AG08395 (cell line): Measurements from ENCODE around the gene PBXIP1.
"Not testable (repeated sequence)": the region's sequence is repeated elsewhere in the genome, so short reads cannot be mapped to it uniquely, and the experiment has no call there.

ENCODE experiments used
- DNase-seq: peaks from one replicate; pipeline ENCODE4 v3.0.0; 2012; ENCODE audit warnings: mixed read lengths, low spot score

PBXIP1 gene

DNA sequence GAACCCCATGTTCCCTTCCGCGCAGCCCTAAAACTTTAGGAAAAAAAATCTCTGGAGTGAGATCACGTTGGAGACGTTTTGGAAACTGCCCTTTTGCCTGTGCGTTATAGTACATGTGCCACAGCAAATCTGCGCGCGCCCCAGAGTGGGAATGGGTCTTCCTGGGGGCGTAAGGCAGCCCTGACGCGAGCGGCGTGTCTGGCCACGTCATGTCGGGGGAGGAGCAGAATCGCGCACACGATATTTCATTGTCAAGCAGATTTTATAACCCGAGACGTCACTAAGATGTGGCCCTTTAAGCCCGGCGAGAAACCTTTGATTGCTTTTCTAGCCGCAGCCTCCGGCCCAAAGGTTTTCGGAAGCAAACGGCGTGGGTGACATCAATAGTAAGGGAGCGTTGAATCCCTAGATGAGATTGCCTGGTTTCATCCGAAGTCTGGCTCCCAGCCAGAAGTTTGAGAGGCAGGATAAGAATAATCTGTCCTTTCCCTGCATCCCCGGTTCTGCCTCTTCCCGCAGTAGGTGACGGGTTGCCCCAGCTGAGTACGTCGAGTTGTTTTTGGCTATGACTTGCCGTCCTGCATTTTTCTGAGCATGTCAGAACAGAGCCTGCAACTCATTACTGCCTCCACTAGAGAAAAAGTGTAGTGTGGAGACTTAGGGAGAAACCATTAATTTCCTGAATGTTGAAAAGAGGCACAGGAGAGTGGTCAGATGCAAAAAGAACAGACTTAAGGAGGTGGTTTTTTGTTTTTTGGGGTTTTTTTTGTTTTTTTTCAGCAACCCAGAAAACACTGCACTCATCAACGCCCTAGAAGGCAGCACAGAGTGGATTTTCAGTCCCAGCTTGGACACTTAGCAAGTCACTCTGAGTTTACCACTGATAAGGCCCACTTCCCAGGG lies 18.6 kb downstream of the PBXIP1 start:
- DNase-seq = peak; percentile 96

GRCh38 chr1:154936555-154937084 lies 19.3 kb downstream of the PBXIP1 start, which contains the start of gene PMVK:
Gene PMVK, minus strand, starts transcription at chr1:154936719. Its CDS starts 34 bp downstream, at chr1:154936685.
- DNase-seq = peak; percentile 98

DNA sequence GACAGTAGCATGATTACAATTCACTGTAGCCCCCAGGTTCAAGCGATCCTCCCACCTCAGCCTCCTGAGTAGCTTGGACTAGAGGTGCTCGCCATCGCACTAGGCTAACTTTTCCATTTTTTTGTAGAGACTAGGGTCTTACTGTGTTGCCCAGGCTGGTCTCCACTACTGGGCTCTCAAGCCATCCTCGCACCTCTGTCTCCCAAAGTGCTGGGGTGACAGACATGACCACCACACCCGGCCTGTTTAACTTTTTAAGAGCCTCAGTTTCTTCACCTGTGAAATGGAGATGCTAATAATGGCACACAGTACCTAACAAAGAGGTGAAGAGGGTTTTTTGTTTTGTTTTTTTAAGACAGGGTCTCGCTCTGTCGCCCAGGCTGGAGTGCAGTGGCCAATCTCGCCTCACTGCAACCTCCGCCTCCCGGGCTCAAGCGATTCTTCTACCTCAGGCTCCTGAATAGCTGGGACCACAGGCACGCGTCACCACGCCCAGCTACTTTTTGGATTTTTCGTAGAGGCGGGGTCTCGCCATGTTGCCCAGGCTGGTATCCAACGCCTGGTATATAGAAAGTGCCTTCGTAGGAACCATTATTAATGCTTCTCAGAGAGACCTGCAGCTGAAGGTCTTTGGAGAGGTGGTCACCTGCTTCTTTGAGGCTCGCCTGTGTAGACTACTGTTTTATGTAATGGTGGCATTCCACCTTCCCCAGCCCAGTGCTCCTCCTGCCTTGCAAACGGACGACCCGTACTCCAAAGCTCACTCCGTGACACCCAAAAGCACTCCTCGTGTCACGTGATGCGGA lies 19.9 kb downstream of the PBXIP1 start:
- DNase-seq = no peak

DNA sequence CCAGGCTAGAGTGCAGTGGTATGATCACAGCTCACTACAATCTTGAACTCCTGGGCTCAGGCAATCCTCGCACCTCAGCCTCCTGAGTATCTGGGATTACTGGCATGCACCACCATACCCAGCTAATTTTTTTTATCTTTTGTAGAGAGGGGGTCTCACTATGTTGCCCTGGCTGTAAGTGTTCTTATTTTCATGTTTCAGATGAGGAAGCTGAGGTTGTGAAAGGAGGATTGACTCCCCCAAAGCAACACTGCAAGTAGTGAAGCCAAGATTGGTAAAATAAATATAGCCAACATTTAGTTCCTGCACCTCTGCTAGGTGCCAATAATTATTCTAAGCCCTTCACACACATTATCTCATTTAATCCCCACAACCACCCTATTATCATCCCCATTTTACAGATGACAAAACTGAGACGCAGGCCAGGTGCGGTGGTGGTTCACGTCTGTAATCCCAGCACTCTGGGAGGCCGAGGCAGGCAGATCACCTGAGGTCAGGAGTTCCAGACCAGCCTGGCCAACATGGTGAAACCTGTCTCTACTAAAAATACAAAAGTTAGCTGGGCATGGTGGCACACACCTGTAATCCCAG lies 21.4 kb downstream of the PBXIP1 start:
- DNase-seq = no peak

DNA sequence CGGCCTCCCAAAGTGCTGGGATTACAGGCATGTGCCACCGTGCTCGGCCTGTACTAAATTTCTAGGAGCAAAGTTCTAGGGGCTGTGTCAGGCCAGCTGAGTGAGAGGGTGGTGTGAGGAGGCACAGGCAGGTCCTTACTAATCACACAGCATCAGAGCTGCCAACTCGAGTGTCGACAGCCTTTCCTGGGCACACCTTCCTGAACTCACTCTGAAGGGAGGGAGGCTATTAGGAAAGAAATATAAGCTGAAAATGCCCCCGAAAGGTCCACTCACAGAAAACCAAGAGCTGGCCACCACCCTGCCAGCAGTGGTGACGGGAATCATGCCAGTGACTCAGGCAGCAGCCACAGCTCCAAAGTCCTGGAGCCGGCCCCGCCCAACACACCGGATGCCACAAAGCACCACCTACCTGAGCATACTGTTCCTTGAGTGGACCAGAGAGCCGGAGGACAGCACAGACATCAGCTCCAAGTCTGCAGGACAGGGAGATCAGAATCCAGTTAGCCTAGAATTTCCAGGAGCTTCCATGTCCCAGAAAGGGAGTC lies 23.9 kb downstream of the PBXIP1 start:
- DNase-seq = no peak

DNA sequence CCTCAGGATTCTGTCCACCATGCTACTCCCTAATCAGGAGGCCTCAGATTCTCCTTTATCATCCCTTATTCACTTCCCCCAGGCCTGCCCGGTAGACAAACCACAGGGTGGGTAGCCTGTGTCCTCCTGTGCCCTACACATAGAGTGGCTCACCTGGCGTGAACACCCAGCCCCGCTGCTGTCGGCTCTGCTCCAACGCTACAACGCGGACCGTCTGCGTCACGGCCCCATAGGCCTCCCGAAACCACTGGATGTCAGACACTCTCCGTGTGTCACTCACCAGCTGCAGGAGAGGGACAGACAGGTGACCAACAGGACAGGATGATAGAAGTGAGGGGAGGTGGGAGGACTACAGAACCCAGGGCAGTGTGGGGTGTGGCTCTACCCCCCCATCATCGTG lies 29.7 kb downstream of the PBXIP1 start:
- DNase-seq = no peak

DNA sequence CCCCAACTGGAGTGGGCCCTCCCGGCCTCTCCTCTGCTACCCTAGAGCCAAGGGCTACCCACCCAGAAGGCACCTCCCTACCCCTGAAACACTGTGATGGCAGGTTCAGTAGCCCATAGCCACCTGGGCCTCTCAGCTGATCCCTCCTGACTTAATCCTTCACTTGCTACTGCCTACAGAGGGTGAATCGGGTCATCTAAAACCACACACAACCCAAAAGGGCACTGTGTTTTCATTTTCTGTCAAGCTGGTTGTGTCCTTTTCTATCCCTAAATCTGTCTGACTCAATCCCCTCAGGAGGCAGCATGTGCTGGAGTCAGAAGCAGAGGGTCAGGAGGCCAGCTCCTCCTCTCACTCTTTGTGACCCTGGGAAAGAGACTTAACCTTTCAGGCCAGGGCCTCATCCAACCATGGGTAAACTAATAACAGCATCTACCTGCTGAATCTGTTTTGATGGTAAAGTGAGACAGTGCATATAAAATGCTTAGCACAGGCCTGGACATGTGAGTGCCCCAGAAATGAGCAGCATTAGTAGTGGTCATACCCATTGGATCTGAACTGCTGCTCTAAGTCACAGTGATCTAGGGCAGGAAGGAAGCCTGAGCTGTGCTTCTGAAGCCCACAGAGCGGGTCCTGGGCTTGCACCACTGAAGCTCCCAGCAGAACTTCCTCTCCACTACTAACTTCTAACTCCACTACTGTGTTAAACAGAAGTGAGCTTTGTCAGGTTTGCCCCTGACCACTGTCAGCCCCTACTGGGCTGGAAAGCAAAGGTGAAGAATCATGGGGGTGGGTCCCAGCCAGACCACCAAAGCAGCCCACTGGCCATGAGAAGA lies 30.3 kb downstream of the PBXIP1 start:
- no peak for DNase-seq

- DNase-seq = no peak
Observed at GRCh38 chr1:154923695-154924094, 32.2 kb downstream of the PBXIP1 start.

DNA sequence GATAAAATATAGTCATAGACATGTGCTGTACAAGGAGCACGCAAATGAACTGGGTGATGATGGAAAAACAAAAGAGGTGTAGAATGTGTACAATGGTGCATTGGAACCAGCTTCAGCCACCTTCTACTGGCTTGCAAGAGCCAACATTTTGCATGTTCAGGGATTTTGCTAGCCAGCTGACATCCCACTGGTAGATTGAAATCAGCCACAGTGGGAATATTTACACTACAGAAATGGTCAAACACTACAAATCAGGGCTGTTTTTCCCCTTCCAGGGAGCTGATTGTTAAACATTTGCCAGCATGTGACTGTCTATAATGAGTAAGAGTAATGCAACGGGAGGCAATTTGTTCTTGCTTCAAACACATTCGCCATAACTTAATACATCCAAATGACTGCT lies 42.6 kb downstream of the PBXIP1 start:
- no peak for DNase-seq

DNA sequence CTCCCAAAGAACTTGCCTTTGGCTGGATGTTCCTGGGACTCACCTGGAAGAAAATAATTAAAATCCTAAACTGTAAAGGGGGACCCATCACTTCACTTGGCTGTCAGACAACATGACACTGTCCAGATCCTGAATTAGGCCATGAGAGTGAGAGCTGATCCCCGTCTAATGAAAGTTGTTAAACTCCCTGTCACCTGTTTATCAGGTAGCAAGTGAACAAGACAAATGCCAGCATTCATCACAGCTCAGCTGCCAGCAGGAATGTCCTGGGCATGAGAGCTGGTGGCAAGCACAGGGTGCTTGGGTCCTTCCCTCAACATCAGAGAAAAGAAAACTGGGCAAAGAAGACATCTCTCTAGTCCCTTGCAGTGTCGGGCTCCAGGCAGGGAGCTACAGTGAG lies 43.1 kb downstream of the PBXIP1 start:
- no peak for DNase-seq

GRCh38 chr1:154911691-154912550 lies 44.0 kb downstream of the PBXIP1 start:
- DNase-seq = no peak

- no peak for DNase-seq
Observed at GRCh38 chr1:154910851-154911250, 45.0 kb downstream of the PBXIP1 start.

DNA sequence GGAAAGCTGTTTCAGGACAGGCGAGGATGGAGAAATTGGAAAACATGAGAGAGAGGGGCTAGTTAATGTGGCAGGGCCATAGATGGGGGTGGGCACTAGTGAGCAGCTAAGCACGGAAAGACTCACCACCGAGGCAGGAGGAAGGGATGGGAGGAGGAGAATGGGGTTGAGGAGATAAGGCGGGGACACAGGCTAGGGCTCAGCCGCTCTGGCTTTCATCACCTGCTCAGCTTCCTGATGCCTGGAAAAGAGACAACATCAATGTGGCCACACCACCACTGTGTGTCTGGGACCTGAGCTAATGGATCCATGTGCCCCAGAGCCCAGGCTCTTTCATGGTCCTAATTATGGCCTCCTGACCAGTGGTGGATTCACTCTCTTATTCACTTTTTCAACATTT lies 47.0 kb downstream of the PBXIP1 start:
- no peak for DNase-seq

- DNase-seq = not testable (repeated sequence)
Observed at GRCh38 chr1:154908129-154908528, 47.8 kb downstream of the PBXIP1 start.

DNA sequence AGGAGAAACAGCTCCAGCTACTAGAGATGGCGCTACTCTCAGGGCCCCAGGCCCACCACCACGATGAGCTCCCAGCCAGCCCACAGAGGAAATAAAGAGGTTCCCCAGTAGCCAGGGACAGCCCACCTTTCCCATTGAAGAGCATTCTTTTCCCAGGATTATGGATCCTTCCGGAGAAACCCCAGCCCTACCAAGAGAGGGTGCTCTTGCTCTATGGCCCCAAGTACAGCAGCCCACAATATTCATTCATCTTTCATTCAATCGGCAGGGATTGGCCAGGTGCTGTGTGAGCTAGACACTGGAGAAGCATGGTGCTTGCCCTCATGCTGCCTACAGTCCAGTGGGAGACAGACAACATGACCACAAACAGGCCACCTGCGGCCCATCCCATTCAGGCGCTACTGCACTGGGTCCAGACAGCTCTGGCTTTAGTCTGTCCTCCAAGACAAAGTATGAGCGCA lies 49.2 kb downstream of the PBXIP1 start:
- DNase-seq = no peak

GRCh38 chr1:154902938-154903566 lies 52.8 kb downstream of the PBXIP1 start:
- DNase-seq = no peak

DNA sequence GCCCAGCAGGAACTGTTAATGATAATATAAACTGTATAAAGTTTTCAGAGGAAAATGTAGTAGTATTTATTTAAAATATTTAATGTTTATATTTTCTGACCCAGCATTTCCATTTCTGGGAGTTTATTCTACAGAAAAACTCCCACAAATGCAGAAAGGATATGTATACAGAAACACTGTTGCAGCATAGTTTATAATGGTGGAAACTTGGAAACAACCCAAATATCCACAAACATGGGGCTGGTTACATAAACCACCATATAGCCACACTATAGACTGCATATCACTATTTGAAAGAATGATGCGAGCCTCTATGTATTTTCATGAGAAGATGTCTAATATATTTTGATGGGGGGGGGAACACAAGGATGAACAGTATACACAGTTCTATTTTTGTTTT lies 54.3 kb downstream of the PBXIP1 start:
- DNase-seq = no peak

GRCh38 chr1:154899041-154899440 lies 56.9 kb downstream of the PBXIP1 start:
- no peak for DNase-seq

GRCh38 chr1:154896771-154897286 lies 59.1 kb downstream of the PBXIP1 start:
- DNase-seq = no peak
